Measurements from ENCODE around the gene IGHMBP2. TPM values are rescaled to one million over a fixed set of nuclear protein-coding genes. Genes with fewer than 3 reads are reported as not detected.
"Not testable (repeated sequence)": the region's sequence is repeated elsewhere in the genome, so short reads cannot be mapped to it uniquely, and the experiment has no call there.

IGHMBP2 gene
- 14.1 TPM for polyA plus RNA-seq (ENCODE audit: insufficient read length)

- DNase-seq: peak; percentile 92
Measured at GRCh38 chr11:68903288-68904247, at the start of gene IGHMBP2, which contains the start of gene MRPL21. Gene IGHMBP2 (plus strand): TSS chr11:68903891. CDS start chr11:68903953, 62 bp downstream. Gene MRPL21 (minus strand): TSS chr11:68903832. CDS start chr11:68903810, 22 bp downstream.

- no peak for DNase-seq
Measured at GRCh38 chr11:68854273-68854958, 49.3 kb upstream of the IGHMBP2 start.

- peak; percentile 66 for DNase-seq
Measured at GRCh38 chr11:68855205-68855981, 48.3 kb upstream of the IGHMBP2 start.

GRCh38 chr11:68856425-68857030 lies 47.2 kb upstream of the IGHMBP2 start:
- not testable (repeated sequence) for DNase-seq

GRCh38 chr11:68857037-68857586 lies 46.6 kb upstream of the IGHMBP2 start:
- no peak for DNase-seq

- no peak for DNase-seq
Measured at GRCh38 chr11:68859123-68859522, 44.6 kb upstream of the IGHMBP2 start.

- no peak for DNase-seq
Measured at GRCh38 chr11:68862421-68862820, 41.3 kb upstream of the IGHMBP2 start.

GRCh38 chr11:68863553-68864265 lies 40.0 kb upstream of the IGHMBP2 start:
- DNase-seq: no peak

GRCh38 chr11:68865241-68865640 lies 38.5 kb upstream of the IGHMBP2 start:
- DNase-seq: no peak

GRCh38 chr11:68867066-68867465 lies 36.6 kb upstream of the IGHMBP2 start:
- DNase-seq: no peak

- DNase-seq: no peak
Measured at GRCh38 chr11:68868221-68868835, 35.4 kb upstream of the IGHMBP2 start.

- no peak for DNase-seq
Measured at GRCh38 chr11:68870470-68870869, 33.2 kb upstream of the IGHMBP2 start.

GRCh38 chr11:68872216-68873003 lies 31.3 kb upstream of the IGHMBP2 start:
- DNase-seq: no peak

- no peak for DNase-seq
Measured at GRCh38 chr11:68878022-68878421, 25.7 kb upstream of the IGHMBP2 start.

- no peak for DNase-seq
Measured at GRCh38 chr11:68880851-68881250, 22.8 kb upstream of the IGHMBP2 start.

GRCh38 chr11:68881320-68881719 lies 22.4 kb upstream of the IGHMBP2 start:
- no peak for DNase-seq

GRCh38 chr11:68882391-68882790 lies 21.3 kb upstream of the IGHMBP2 start:
- DNase-seq: no peak

GRCh38 chr11:68884827-68885226 lies 18.9 kb upstream of the IGHMBP2 start:
- not testable (repeated sequence) for DNase-seq

- peak; percentile 88 for DNase-seq
Measured at GRCh38 chr11:68889948-68890446, 13.7 kb upstream of the IGHMBP2 start.

Measured in hindlimb muscle (tissue), 1 donor.